Hepatic stellate cell (primary cell): Measurements from ENCODE around the gene PIGW.

Source experiments
- DNase-seq: peaks from one replicate; pipeline ENCODE4 v3.0.0; 2011; ENCODE audit warnings: low spot score

Gene PIGW

DNA sequence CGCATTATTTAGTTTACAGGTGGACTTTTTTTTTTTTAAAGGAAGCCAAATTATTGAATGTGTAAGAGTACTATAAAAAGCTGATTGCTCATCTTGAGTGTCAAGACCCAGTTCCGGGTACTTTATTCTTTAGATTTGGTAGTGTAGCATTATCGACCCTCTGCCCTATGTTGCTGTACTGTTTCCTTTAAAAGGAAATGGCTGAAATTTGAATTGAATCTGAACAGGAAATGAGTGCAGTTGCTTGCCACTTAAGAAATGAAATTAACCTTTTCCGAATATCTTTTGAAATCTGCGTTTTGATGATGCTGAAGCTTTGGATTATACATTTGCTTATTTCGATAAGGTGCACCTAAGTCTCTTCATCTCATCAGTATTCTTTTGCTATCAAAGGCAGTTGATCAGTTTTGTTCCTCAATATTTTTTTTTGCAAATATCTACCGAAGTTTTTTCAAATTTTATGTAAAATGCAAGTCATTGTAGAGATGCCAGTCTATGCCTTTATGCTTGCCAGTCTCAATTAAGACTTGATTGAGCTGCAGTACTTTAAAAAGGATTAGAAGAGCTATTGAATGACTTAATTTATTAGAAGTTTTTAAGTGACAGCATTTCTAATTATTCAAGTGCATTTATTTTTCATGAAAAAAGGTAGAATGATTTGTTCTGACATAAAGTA lies 11.8 kb downstream of the PIGW start:
- DNase-seq = no peak

DNA sequence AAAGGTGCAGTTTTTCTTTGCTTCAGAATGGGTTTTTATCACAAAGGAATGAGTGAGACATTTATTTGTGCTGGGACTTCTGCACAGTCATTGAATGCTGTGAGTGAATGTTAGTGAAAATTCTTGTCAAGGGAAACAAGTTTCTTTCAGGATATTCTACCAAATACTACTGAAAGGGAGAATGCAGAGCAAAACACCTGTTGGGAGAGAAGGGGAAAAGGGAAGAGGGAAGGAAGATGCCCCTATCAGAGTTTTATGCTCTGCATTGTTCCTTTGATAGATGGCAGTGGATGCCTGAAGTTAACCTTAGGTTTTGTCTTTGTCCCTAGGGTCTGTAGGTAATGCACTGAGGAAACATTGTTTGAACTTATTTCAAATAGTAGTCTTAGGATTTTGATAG lies 13.0 kb downstream of the PIGW start:
- no peak for DNase-seq

DNA sequence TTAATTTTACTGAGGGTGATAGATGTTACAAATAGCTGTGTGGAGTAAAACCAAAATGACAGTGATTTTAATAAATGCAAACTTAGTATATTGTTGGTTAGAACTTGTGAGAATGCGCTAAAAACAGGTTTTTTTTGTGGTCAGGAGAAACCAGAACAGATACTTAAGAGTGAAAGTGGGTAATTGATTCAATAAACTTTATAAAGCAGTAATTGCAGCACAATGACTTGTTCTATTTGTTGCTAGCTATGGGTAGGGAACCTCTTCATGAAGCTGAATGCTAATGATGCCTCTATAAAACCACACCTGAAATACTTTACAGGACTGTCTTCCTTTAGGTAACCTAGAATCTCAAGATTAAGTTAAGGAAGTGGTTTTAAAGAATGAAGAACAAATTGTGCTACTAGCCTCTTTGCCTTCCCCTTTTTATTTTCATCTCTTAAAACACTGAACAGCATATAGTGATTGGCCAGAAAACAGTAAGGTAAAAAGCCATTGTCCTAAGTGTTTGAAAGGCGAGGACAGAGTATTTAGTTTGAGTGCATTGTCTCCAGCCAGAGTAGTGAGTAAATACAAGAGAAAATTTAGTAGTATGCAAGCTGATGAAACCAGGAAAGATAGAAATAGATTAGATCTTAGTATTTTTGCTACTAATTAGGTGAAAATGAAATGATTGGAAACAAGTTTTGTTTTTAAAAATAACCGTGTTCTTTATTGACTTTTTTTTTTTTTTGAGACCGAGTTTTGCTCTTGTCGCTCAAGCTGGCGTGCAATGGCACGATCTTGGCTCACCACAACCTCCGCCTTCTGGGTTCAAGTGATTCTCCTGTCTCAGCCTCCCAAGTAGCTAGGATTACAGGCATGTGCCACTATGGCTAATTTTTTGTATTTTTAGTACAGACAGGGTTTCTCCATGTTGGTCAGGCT lies 16.0 kb downstream of the PIGW start:
- no peak for DNase-seq

DNA sequence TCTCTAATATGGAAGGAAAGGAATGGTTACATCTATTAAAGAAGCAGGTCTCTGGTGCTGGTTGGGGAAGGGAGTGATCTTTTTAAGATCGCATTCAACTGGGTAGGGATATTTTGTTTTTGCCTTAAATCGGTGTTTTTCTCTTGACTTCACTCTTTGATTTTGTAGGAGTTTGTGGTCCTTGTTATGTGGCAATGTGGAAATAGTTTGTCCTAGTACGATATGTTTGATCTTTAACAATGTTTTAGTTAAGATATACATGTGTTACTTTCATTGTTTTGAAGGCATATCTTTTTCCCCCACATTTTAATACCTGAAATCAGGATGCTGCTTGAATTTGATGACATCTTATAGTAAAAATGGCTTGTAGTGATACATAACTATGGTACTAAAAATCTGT lies 18.7 kb downstream of the PIGW start:
- no peak for DNase-seq

DNA sequence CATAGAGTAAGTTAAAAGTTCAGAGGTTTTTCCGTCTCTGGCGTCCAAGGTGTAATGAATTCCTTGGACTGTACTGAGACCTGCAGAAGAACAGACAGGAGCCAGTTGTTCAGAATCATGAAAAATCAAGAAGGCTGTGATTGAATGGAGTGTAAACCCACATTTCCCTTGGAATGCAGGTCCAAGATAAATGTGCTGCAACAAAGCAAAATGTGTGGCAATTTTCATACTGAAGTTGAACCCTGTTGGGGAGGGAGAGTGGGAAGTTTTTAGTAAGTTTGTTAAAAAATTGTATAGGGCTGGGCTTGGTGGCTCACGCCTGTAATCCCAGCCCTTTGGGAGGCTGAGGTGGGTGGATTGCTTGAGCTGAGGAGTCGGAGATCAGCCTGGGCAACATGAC lies 31.3 kb downstream of the PIGW start:
- DNase-seq = no peak

DNA sequence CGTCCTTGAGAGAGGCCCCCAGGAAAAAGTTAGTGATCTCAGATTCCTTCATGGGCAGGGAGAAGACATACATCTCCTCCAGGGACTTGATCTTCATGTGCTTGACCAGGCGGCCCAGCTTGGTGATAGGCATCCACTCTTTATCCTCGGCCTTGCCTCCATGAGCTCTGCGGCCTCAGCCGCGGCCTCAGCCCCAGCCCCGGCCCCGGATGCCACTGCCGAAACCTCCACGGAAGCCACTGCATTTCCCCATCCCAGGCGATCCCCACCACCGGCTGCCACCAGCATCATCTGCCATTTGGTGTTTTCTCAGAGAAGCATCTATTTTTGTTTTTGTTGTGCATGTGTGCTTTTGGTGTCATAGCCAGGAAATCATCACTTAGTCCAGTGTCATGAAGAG lies 40.2 kb downstream of the PIGW start:
- no peak for DNase-seq

DNA sequence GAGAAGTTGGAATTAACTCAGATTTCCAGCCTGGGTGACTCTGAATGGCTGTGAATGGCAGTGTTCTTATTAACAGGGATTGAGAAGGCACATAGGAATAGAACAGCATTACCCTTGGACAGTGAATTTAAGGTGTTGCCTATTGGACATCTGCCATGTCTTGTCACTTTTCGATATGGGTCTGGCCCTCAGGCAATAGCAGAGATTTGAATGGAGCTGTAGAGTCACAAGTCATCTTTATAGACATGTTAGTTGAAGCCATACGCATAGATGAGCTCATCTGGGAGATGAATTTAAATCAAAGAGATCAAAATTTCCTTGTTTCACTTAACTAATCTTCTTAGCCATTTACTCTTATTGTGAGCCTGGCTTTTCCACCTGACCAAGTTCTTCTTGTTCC lies 42.0 kb downstream of the PIGW start:
- no peak for DNase-seq

DNA sequence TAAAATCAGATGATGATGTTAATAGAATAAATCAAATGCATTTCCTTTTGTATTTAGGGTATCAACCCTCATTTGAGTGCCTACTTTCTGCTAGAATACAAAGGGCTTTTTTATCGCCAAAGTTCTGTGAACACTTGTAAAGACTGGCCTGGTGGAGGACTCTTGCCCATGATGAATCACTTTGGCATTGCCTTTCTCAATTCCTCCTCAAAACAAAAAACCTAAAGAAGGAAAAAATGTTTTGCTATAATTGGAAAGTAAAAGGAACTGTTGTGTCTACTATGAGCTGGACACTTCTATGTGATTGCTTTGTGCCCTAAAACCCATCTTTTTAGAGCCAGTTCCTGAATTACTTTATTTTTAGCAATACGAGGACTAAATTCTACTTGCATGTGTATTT lies 43.9 kb downstream of the PIGW start:
- no peak for DNase-seq

DNA sequence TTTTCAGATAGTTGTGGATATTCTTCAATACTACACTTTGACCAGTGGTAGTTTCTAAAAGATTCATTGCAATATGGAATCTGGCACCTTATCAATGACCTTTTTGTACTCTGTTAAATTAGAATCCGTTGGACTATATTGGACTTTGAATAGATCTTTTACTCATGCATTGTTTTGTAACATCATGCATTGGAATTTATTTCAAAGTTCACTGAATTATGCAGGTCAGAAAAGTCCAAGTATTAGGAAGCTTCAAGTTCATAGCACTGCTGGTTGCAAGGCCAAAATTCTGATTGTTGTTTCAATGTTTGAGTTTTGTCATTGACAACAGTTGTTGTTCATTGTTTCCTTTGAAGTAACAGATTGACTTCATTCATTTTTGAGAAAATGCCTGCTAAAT lies 49.0 kb downstream of the PIGW start:
- no peak for DNase-seq

DNA sequence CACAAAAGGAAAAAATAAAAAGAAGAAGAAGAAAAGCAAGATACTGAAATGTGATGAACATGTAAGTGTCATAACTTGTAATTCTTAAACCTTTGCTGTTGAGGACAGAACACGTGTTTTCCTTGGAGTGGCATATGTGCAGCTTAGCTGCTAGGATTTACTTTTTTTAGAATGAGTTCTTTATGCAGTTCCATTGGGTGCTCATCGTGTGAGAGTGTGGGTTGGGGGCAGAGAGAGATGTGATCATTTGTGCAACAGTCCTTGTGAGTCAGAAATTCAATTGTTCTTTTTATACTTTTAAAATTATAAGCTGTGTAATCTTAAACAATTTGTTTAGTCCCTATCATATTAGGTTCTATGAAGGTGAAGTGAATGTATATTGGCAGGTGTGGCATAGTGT lies 51.4 kb downstream of the PIGW start:
- DNase-seq = no peak
